Stimulated activated CD4-positive, alpha-beta T cell treated with anti-CD3 and anti-CD28 coated beads, Interleukin-2, amount 100 ng/mL, for 4 hours (primary cell): Measurements from ENCODE around the gene GOLGA1.
A peak's percentile ranks its signal among the peaks of the same experiment; 100 is the strongest.
"Not testable (repeated sequence)": the region's sequence is repeated elsewhere in the genome, so short reads cannot be mapped to it uniquely, and the experiment has no call there.

Source experiments
- DNase-seq: peaks from one replicate; pipeline ENCODE4 v3.0.0-alpha.2; 2020; ENCODE audit warnings: low read depth

The GOLGA1 gene

DNA sequence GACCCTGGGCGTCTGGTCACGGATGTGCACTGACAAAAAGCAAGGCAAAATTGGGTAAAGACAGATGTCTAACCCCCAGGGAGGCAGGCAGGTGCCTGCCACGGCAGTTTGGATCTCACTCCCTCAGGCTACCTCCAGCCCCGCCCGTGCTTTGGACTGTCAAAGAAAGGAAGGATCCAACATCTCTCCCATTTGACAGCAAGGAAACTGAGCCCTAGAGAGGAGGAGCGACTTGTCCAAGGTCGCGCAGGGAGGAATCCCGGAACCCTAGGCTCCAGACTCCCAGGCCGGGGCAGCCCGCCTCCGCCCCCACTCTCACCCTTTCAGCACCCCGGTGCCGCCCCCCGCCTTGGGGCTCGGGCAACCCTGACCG is 376 bp downstream of the GOLGA1 start:
- DNase-seq = no peak

- DNase-seq = no peak
These were observed 939 bp downstream of the GOLGA1 start for GRCh38 chr9:124939944-124940343.

- DNase-seq = no peak
These were observed 6.6 kb downstream of the GOLGA1 start for GRCh38 chr9:124934290-124934689.

- DNase-seq = no peak
These were observed 8.6 kb downstream of the GOLGA1 start for GRCh38 chr9:124932333-124932732.

DNA sequence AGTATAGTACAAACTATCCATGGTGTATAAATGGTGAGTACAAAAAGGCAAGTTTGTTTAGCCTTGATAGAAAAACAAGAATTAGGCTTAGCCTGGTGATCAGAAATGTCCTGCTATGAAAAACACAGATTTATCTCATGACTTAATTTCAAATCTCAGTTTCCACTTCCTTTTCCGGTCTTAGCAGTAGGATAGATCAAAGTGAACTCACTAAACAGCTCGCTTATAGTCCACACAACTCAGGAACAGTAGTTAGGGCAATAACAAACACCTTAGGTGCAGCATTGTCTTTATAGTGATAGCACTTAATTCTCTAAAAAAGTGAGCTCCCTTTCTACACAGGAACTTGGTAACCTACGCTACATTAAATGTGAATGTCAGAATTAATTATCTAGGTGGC is 11.4 kb downstream of the GOLGA1 start:
- no peak for DNase-seq

DNA sequence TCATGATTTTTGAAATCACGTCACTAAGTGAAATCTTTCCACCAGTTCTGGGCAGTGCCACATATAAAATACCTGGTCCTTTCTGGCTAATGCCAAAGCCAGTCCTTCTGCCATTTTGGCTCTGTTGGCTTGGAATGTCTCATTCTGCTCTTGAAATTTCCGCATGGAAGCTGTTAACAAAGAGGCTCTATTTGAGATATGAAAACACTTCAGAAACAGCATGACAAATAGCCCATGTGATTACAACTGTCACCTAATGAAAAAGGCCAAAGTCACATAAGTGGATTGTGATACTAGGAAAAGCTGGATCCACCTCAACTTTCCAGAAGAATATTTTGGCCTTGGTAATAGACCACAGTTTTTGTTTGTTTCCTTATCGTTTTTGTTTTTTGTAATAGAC is 12.8 kb downstream of the GOLGA1 start:
- DNase-seq = no peak

- not testable (repeated sequence) for DNase-seq
These were observed 20.5 kb downstream of the GOLGA1 start for GRCh38 chr9:124920394-124920793.

GRCh38 chr9:124914753-124915405 is 26.0 kb downstream of the GOLGA1 start:
- DNase-seq = no peak

GRCh38 chr9:124913378-124913777 is 27.5 kb downstream of the GOLGA1 start:
- no peak for DNase-seq

DNA sequence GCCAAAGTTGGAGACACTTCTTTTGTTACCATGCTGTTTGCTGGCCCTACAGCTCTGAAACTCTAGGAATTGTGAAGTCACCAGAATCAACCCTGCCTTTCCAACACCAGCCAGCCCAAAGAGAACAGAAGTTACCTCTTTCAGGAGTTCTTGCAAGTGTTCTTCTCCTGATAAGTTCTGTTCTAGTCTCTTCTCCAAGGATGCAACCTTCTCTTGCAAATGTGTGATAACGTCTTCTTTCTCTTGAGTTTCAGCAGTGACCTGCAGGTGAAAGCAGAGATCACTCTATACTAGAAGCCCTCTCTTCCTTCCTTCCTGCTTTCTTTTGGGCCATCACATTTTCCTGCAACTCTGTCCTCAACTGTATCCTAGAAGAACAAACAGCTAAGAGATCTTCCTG is 29.1 kb downstream of the GOLGA1 start:
- DNase-seq = no peak

GRCh38 chr9:124908098-124908497 is 32.8 kb downstream of the GOLGA1 start:
- DNase-seq = no peak

DNA sequence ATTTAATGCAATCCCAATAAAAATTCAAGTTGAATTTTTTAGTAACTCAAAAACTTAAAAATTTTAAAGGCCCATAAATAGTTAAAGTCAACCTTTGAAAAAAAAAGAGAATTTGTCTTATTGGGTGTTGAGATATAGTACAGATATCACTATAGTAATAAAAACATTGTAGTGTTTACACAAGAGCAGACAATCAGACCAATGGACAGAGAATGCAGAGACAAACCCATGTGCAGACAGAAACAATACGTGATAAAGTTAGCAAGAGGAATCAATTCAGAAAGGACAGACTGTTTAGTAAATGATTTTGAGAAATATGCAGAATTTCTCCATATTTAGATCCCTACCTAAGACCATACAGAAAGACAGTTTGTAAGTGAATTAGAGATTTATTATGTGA is 33.9 kb downstream of the GOLGA1 start:
- DNase-seq = no peak

DNA sequence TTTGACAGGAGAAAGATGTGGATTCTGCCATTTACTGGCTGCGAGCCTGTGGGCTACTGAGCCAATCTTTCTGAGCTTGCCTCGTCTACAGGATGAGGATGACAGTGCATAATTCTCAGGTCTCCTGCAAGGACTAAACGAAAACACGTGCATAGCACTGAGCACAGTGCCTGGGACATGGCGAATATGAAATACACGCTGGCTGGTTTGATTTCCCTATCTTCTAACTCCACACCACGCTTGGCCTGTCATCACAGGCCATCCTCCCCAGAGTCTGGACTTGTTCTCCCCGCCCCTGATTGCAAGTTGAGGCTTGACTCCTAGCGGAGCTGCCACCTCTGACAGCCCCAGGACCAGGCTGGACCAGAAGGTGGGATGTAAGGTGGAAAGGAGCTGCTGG is 41.0 kb downstream of the GOLGA1 start:
- no peak for DNase-seq

GRCh38 chr9:124897570-124898460 is 43.1 kb downstream of the GOLGA1 start:
- DNase-seq = no peak

DNA sequence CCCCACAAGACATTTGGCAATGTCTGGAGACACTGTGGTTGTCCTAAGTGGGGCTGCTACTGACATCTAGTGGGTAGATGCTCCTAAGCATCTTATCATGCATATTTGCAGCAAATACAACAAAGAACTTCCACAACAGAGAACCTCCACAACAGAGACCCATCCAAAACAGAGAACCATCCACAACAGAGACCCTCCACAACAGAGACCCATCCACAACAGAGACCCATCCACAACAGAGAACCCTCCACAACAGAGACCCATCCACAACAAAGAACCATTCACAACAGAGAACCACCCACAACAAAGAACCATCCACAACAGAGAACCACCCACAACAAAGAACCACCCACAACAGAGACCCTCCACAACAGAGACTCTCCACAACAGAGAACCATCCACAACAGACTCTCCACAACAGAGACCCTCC is 46.1 kb downstream of the GOLGA1 start:
- DNase-seq = peak; percentile 14

GRCh38 chr9:124894035-124894740 is 46.7 kb downstream of the GOLGA1 start:
- no peak for DNase-seq

DNA sequence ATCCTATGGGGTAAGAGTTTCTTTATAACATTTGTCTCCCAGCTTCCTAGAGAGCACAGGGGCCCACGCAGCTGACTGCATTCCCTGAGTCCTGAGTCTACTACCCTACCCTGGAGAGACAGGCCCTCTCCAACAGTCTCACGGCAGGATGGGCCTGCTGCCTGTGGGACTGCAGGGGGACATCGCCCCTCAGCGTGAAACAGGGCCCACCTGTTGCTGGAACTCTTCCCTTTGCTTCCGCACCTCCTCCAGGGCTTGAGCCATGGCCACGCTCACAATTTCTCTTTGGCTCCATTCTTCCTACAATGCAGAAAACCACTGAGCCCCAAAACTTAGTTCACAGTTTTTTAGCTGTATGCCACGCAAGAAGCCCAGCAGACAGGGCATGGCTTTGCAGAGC is 50.7 kb downstream of the GOLGA1 start:
- no peak for DNase-seq

- DNase-seq = no peak
These were observed 51.9 kb downstream of the GOLGA1 start for GRCh38 chr9:124889006-124889405.

DNA sequence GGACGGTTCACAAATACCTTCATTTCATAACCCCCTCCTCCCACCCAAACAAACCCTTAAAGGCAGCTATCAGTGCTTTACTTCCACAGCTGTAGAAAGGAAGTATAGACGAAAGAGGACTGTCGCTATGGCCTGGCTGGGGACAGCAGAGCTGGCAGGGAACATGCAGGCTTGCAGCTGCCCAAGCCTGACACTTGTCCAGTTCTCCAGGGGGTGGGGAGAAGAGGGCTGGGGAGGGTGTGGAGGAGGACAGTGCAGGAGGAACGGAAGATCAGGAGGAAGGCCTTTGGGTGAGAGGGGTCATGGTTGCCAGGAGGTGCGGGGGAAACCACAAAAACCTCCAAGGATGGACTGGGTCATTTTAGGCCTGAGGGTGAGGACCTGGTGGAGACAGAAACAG is 53.1 kb downstream of the GOLGA1 start:
- no peak for DNase-seq

- no peak for DNase-seq
These were observed 53.9 kb downstream of the GOLGA1 start for GRCh38 chr9:124886866-124887492.

DNA sequence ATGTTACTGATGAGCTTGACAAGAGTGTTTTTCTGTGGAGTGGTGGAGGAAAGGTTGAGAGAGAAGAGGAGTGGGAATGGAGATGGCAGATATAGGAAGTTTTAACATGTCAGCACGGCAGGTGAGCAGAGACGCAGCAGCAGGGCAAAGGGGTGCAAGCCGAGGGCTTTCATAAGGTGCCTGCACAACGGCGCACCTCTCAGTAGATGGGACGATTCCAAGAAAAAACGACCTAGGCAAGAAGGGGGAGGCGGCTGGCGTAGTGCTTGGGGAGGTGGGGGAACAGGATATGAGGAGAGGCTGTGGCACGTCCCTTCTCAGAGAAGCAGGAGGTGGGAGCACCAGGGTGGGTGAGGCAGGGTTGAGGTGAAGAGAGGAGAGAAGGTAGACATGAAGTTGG is 54.4 kb downstream of the GOLGA1 start:
- no peak for DNase-seq

DNA sequence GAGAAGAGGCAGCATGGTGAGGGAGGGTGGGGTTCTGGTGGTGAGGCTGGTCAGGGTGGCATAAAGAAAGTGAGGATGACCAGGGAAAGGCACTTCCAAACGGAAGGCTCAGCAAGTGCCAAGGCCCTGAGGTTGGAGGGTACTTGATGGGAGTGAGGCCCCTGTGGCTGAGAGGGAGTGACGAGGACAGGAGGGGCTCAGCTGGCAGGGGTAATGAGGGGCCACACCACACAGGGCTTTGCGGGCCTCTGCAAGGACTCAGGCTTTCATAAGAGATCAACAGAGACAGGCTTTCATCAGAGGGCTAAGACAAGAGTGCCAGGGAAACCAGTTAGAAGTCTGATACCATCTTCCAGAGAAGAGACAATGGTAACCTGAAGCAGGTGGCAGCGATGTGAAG is 55.3 kb downstream of the GOLGA1 start:
- no peak for DNase-seq

DNA sequence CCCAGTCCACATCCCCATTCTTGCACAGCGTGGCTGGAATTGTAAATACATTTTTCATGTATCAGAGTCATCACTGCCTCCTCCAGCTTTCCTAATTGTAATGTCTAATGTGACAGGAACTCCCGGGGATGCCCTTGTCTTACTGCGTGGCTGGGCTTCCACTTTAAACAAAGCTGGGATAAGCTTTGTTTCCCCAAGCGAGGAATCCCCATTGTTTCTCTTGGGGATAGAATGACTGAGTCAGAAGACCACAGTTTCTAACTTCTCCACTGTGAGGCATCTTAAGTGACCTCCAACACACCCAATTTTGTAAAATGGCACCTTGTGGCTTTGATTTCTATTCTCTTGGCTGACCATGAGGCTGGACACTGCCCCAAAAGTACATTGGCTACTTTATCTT is 56.5 kb downstream of the GOLGA1 start:
- no peak for DNase-seq
